HG03280 (cell line): ENCODE measurements around the gene GABRD.

ENCODE experiments used
- ATAC-seq: cut with Tn5 transposase; IDR thresholded peaks from one replicate; pipeline ENCODE4 v1.9.1; 2021; ENCODE audit warnings: mild to moderate bottlenecking, moderate library complexity; ENCODE audit not compliant: unreplicated experiment

Gene GABRD

GRCh38 chr1:2033165-2033564 lies 14.0 kb downstream of the GABRD start:
- no peak for ATAC-seq

- no peak for ATAC-seq
Observed at GRCh38 chr1:2036287-2036686, 17.1 kb downstream of the GABRD start.

- no peak for ATAC-seq
Observed at GRCh38 chr1:2037314-2037979, 18.3 kb downstream of the GABRD start.

- no peak for ATAC-seq
Observed at GRCh38 chr1:2038229-2038628, 19.1 kb downstream of the GABRD start.

- ATAC-seq: no peak
Observed at GRCh38 chr1:2039251-2039650, 20.1 kb downstream of the GABRD start.

- no peak for ATAC-seq
Observed at GRCh38 chr1:2041305-2041704, 22.2 kb downstream of the GABRD start.

- ATAC-seq: no peak
Observed at GRCh38 chr1:2041887-2042286, 22.7 kb downstream of the GABRD start.

GRCh38 chr1:2042830-2043773 lies 24.0 kb downstream of the GABRD start:
- no peak for ATAC-seq

- no peak for ATAC-seq
Observed at GRCh38 chr1:2043886-2044285, 24.7 kb downstream of the GABRD start.

- no peak for ATAC-seq
Observed at GRCh38 chr1:2044510-2045319, 25.6 kb downstream of the GABRD start.

GRCh38 chr1:2045468-2046173 lies 26.5 kb downstream of the GABRD start:
- no peak for ATAC-seq

- ATAC-seq: no peak
Observed at GRCh38 chr1:2046174-2046917, 27.2 kb downstream of the GABRD start.

GRCh38 chr1:2046953-2047748 lies 28.0 kb downstream of the GABRD start:
- no peak for ATAC-seq

GRCh38 chr1:2047749-2048729 lies 28.9 kb downstream of the GABRD start:
- ATAC-seq: no peak

GRCh38 chr1:2049225-2049717 lies 30.1 kb downstream of the GABRD start:
- no peak for ATAC-seq

GRCh38 chr1:2049718-2050431 lies 30.7 kb downstream of the GABRD start, which contains the start of gene PRKCZ:
Gene PRKCZ (plus strand): TSS chr1:2050411. CDS start chr1:2050631, 220 bp downstream.
- ATAC-seq: no peak

- ATAC-seq: no peak
Observed at GRCh38 chr1:2050461-2050792, 31.3 kb downstream of the GABRD start.
